IMR-90 (cell line): ENCODE data around the gene DOK1. TPM values are rescaled to one million over a fixed set of nuclear protein-coding genes. Genes with fewer than 3 reads are reported as not detected.

ENCODE experiments used
- ATAC-seq: fragments of 200-7000 bp; cut with Tn5 transposase; 2 replicates; pipeline ENCODE4 v1.9.1; 2020; ENCODE audit warnings: low read depth, mild to moderate bottlenecking, moderate library complexity
- BruUV-seq: library from RNA; stranded (reverse); fragments of 400-500 nt; replicated peaks from 2 replicates; lab custom pipeline; 2021; lab: Mats Ljungman, UMichigan
- CTCF ChIA-PET: fragments of 300-600 bp; formaldehyde crosslinking; extraction: SDS; loops from one replicate; lab custom pipeline; 2021; ENCODE audit warnings: antibody characterized with exemption; lab: Yijun Ruan, JAX
- POLR2A ChIA-PET: fragments of 300-600 bp; sonication (Branson Sonifier 250); formaldehyde crosslinking; loops from one replicate; lab custom pipeline; 2022; ENCODE audit warnings: antibody characterized with exemption; ENCODE audit not compliant: unreplicated experiment; lab: Charles Lee
- DNase-seq: peaks from one replicate; pipeline ENCODE4 v3.0.0; 2013
- H2AFZ ChIP-seq: replicated peaks from 2 replicates; pipeline ENCODE3; 2013; ENCODE audit warnings: low read length, mild to moderate bottlenecking; ENCODE audit not compliant: poor library complexity
- H2AK5ac ChIP-seq: 2 replicates; pipeline ENCODE4 v1.6.1; 2013; ENCODE audit warnings: low read depth, low read length, inconsistent platforms
- H2AK9ac ChIP-seq: replicated peaks from 2 replicates; pipeline ENCODE3; 2013; ENCODE audit warnings: mild to moderate bottlenecking, low read depth, low read length, moderate library complexity; ENCODE audit not compliant: poor library complexity
- H2BK120ac ChIP-seq: 2 replicates; pipeline ENCODE4 v1.6.1; 2013; ENCODE audit warnings: low read depth, low read length, inconsistent platforms
- H2BK15ac ChIP-seq: 3 replicates; pipeline ENCODE4 v1.6.1; 2013; ENCODE audit warnings: low read depth, low read length, inconsistent platforms
- H2BK20ac ChIP-seq: 2 replicates; pipeline ENCODE4 v1.6.1; 2013; ENCODE audit warnings: low read depth, mild to moderate bottlenecking, inconsistent platforms, low read length, moderate library complexity
- H2BK5ac ChIP-seq: 2 replicates; pipeline ENCODE4 v1.6.1; 2013; ENCODE audit warnings: mild to moderate bottlenecking, low read depth, low read length, inconsistent platforms; ENCODE audit not compliant: poor library complexity, severe bottlenecking
- H3K14ac ChIP-seq: replicated peaks from 2 replicates; pipeline ENCODE4 v1.6.1; 2013; ENCODE audit warnings: low read depth, low read length, inconsistent platforms
- H3K18ac ChIP-seq: 2 replicates; pipeline ENCODE4 v1.6.1; 2013; ENCODE audit warnings: low read depth, low read length, control low read depth
- H3K23ac ChIP-seq: 2 replicates; pipeline ENCODE4 v1.6.1; 2013; ENCODE audit warnings: low read depth, low read length, inconsistent platforms
- H3K27ac ChIP-seq: 2 replicates; pipeline ENCODE4 v1.5.1; 2013; ENCODE audit warnings: mild to moderate bottlenecking, control low read depth, low read length; ENCODE audit not compliant: insufficient read depth
- H3K27me3 ChIP-seq: 2 replicates; pipeline ENCODE4 v1.6.1; 2013; ENCODE audit warnings: low read length; ENCODE audit not compliant: control insufficient read depth, insufficient read depth
- H3K36me3 ChIP-seq: 2 replicates; pipeline ENCODE4 v1.6.1; 2013; ENCODE audit warnings: low read length, mixed read lengths; ENCODE audit not compliant: control insufficient read depth, insufficient read depth
- H3K4ac ChIP-seq: 2 replicates; pipeline ENCODE4 v1.6.1; 2013; ENCODE audit warnings: low read depth, low read length, inconsistent platforms
- H3K4me1 ChIP-seq: 2 replicates; pipeline ENCODE4 v1.6.1; 2013; ENCODE audit warnings: low read length, mixed read lengths; ENCODE audit not compliant: control insufficient read depth, insufficient read depth
- H3K4me2 ChIP-seq: 2 replicates; pipeline ENCODE4 v1.6.1; 2013; ENCODE audit warnings: low read depth, mild to moderate bottlenecking, control low read depth, low read length, moderate library complexity
- H3K4me3 ChIP-seq: 2 replicates; pipeline ENCODE4 v1.5.1; 2013; ENCODE audit warnings: low read depth, mild to moderate bottlenecking, control low read depth, low read length, moderate library complexity; ENCODE audit not compliant: insufficient read depth
- H3K56ac ChIP-seq: 2 replicates; pipeline ENCODE4 v1.6.1; 2013; ENCODE audit warnings: low read length, inconsistent platforms; ENCODE audit not compliant: insufficient read depth; ENCODE audit errors: extremely low read depth
- H3K79me1 ChIP-seq, 2 experiments: 2 replicates each; pipeline ENCODE4 v1.6.1; 2013; ENCODE audit warnings: low read length in 2 of 2, inconsistent platforms in 1 of 2, low read depth in 1 of 2
- H3K9ac ChIP-seq: 2 replicates; pipeline ENCODE4 v1.6.1; 2013; ENCODE audit warnings: low read depth, low read length, control low read depth
- H3K9me1 ChIP-seq: 2 replicates; pipeline ENCODE4 v1.6.1; 2013; ENCODE audit warnings: low read length, inconsistent platforms; ENCODE audit not compliant: insufficient read depth
- H3K9me3 ChIP-seq: 2 replicates; pipeline ENCODE4 v1.6.1; 2013; ENCODE audit warnings: low read length; ENCODE audit not compliant: control insufficient read depth, insufficient read depth
- H4K20me1 ChIP-seq: 2 replicates; pipeline ENCODE4 v1.6.1; 2013; ENCODE audit warnings: low read length, inconsistent platforms; ENCODE audit not compliant: insufficient read depth
- H4K5ac ChIP-seq: 2 replicates; pipeline ENCODE4 v1.6.1; 2013; ENCODE audit warnings: mild to moderate bottlenecking, low read depth, low read length, control low read depth
- H4K8ac ChIP-seq, 2 experiments: 2 replicates each; pipeline ENCODE4 v1.6.1; 2013; ENCODE audit warnings: low read depth in 2 of 2, low read length in 2 of 2, control low read depth in 1 of 2, inconsistent platforms in 1 of 2
- H4K91ac ChIP-seq: 2 replicates; pipeline ENCODE4 v1.6.1; 2013; ENCODE audit warnings: low read depth, low read length, inconsistent platforms; ENCODE audit not compliant: insufficient read depth
- BHLHE40 ChIP-seq: fragments of 150-350 bp; IDR thresholded peaks from 2 replicates; pipeline ENCODE4 v1.6.1; 2016; ENCODE audit warnings: mild to moderate bottlenecking, low read depth, low read length
- CEBPB ChIP-seq: IDR thresholded peaks from 2 replicates; pipeline ENCODE4 v1.6.1; 2012; ENCODE audit warnings: low read depth, low read length, improper control_type of control experiment
- CHD1 ChIP-seq: IDR thresholded peaks from 2 replicates; pipeline ENCODE4 v1.6.1; 2012; ENCODE audit warnings: low read depth, low read length, improper control_type of control experiment
- FOS ChIP-seq: fragments of 150-350 bp; IDR thresholded peaks from 2 replicates; pipeline ENCODE4 v1.6.1; 2016; ENCODE audit warnings: low read depth, low read length
- MAFK ChIP-seq: IDR thresholded peaks from 2 replicates; pipeline ENCODE4 v1.6.1; 2012; ENCODE audit warnings: low read depth, low read length, improper control_type of control experiment
- MAZ ChIP-seq: IDR thresholded peaks from 2 replicates; pipeline ENCODE4 v1.6.1; 2012; ENCODE audit warnings: low read depth, mild to moderate bottlenecking, low read length, improper control_type of control experiment, moderate library complexity, borderline replicate concordance
- MXI1 ChIP-seq: IDR thresholded peaks from 2 replicates; pipeline ENCODE4 v1.6.1; 2012; ENCODE audit warnings: low read depth, mild to moderate bottlenecking, low read length, moderate library complexity, borderline replicate concordance
- NFE2L2 ChIP-seq: fragments of 150-350 bp; IDR thresholded peaks from 2 replicates; pipeline ENCODE4 v1.6.1; 2016; ENCODE audit warnings: low read depth, mild to moderate bottlenecking, low read length
- POLR2A ChIP-seq: IDR thresholded peaks from 2 replicates; pipeline ENCODE4 v1.6.1; 2012; ENCODE audit warnings: mild to moderate bottlenecking, low read depth, low read length
- RAD21 ChIP-seq: IDR thresholded peaks from 2 replicates; pipeline ENCODE4 v1.6.1; 2012; ENCODE audit warnings: low read length, improper control_type of control experiment
- RCOR1 ChIP-seq: IDR thresholded peaks from 2 replicates; pipeline ENCODE4 v1.6.1; 2012; ENCODE audit warnings: mild to moderate bottlenecking, low read length, improper control_type of control experiment; ENCODE audit not compliant: insufficient replicate concordance
- RFX5 ChIP-seq: IDR thresholded peaks from 2 replicates; pipeline ENCODE4 v1.8.0; 2012; ENCODE audit warnings: low read depth, mild to moderate bottlenecking, low read length, moderate library complexity
- SMC3 ChIP-seq: fragments of 150-350 bp; IDR thresholded peaks from 2 replicates; pipeline ENCODE4 v1.6.1; 2016; ENCODE audit warnings: low read depth, mild to moderate bottlenecking, antibody characterized with exemption, low read length, moderate library complexity
- WGBS, 2 experiments: methylation state at CpG; one replicate each; pipeline versions ENCODE4 v1.1.5 to v1.1.7; 2013; ENCODE audit warnings: missing lambda C conversion rate in 2 of 2; ENCODE audit not compliant: insufficient read length in 1 of 2; ENCODE audit errors: extremely low coverage in 2 of 2; 5-methylcytosine and 5-hydroxymethylcytosine counted together
- dilution Hi-C: fragments of 300-500 bp; cut with HindIII; formaldehyde crosslinking; loops from one replicate; pipeline ENCODE4 v1.14.3; 2018; ENCODE audit warnings: low sequenced_read_pairs; ENCODE audit not compliant: unreplicated experiment
- in situ Hi-C: fragments of 300-500 bp; cut with MboI; formaldehyde crosslinking; loops from 3 replicates; pipeline ENCODE4 v1.14.3; 2019; ENCODE audit warnings: low sequenced_read_pairs, inconsistent platforms, mixed read lengths
- intact Hi-C: fragments of 100-400 bp; cut with micrococcal nuclease; formaldehyde crosslinking; loops from 2 replicates; pipeline ENCODE4 v1.10.0; 2022
- polyA plus RNA-seq, 3 experiments: library from polyadenylated mRNA; depleted of rRNA; stranded (reverse); fragments of >200 nt; gene quantifications; 2 replicates each; pipeline ENCODE4 v1.2.3, GENCODE V29; 2012; ENCODE audit warnings: low replicate concordance in 1 of 3
- total RNA-seq: library from RNA; depleted of rRNA; stranded (reverse); fragments of >200 nt; gene quantifications from 2 replicates; pipeline ENCODE4 v1.2.3, GENCODE V29; 2012
- TF ChIP-seq, protein P1 (sequence below): fragments of 150-350 bp; IDR thresholded peaks from 2 replicates; pipeline ENCODE4 v1.6.1; 2017; ENCODE audit warnings: mild to moderate bottlenecking, antibody characterized with exemption, low read length, low read depth
- TF ChIP-seq, protein P2 (sequence below): fragments of 150-350 bp; IDR thresholded peaks from 2 replicates; pipeline ENCODE4 v1.6.1; 2016; ENCODE audit warnings: low read depth, mild to moderate bottlenecking, low read length, moderate library complexity, borderline replicate concordance

Gene DOK1
- total and polyA plus RNA-seq, 2 of the 4 experiments (the other 2 are of a cell fraction): 15.4 to 17.6 TPM

DNA sequence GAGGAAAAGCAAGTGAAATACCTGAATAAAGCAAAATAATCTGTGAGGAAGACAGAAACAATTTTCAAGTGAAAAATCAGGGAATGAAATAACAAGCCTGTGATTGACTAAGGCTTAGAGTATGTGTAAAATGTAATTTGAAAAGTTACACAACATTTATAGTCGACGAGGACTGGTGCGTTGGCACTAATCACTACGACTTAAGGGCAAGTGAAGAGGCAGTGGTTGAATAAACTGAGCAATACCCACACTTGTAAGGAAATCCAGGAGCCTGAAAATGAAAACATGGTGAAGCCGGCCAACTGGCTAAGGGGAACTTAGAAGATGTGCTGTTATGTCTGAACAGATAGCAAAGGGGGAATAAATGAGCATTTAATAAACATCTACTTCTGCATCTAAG, 13.4 kb downstream of the DOK1 start:
- no peaks in the 10 kb centered on the region for H4K20me1 ChIP-seq
- no peaks in the 10 kb centered on the region for H3K79me1 ChIP-seq
- WGBS, 2 experiments: no CpG with 5 or more reads among the region's 5 CpGs
- H3K4ac ChIP-seq: peak overlapping the region; percentile 93
- peak overlapping the region; percentile 97 for H3K18ac ChIP-seq
- H4K8ac ChIP-seq: peak overlapping the region; percentile 78 to 91
- no peak overlapping the region for H3K9ac ChIP-seq
- no peaks in the 10 kb centered on the region for H3K36me3 ChIP-seq
- H2BK15ac ChIP-seq: peak overlapping the region; percentile 90
- H4K5ac ChIP-seq: peak overlapping the region; percentile 91
- H3K23ac ChIP-seq: peak overlapping the region; percentile 73
- in situ Hi-C loops (no loop called here), dilution Hi-C loops (no loop called here), intact Hi-C loops (no loop called here)
- peak overlapping the region; percentile 99 for H2BK5ac ChIP-seq
- peak overlapping the region; percentile 92 for H2BK120ac ChIP-seq
- ChIA-PET CTCF (no interaction called here), POLR2A (interaction anchor here (1.3 kb wide), 1 partner anchor 15 kb away, joined by 3 read pairs; the partner anchor contains the start of gene LOXL3)
- H3K4me3 ChIP-seq: no peak overlapping the region
- H3K4me1 ChIP-seq: peaks cover 14% of the 10 kb centered on the region
- peak overlapping the region; percentile 67; the same call in 1 of the 2 replicates for H3K4me2 ChIP-seq
- no peaks in the 10 kb centered on the region for H3K27me3 ChIP-seq
- peak overlapping the region; percentile 87 for H3K14ac ChIP-seq
- TF ChIP-seq RFX5 (0 out of 2 replicates have a peak, but pooled peaks have one; percentile 46), FOS (no peak), CEBPB (peak; percentile 94), RCOR1 (no peak), BHLHE40 (no peak), SMC3 (no peak), CHD1 (no peak), MAFK (no peak), RAD21 (no peak), NFE2L2 (no peak), POLR2A (no peak), MXI1 (no peak), MAZ (no peak)
- TF ChIP-seq, protein P1, sequence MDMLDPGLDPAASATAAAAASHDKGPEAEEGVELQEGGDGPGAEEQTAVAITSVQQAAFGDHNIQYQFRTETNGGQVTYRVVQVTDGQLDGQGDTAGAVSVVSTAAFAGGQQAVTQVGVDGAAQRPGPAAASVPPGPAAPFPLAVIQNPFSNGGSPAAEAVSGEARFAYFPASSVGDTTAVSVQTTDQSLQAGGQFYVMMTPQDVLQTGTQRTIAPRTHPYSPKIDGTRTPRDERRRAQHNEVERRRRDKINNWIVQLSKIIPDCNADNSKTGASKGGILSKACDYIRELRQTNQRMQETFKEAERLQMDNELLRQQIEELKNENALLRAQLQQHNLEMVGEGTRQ: no peak
- TF ChIP-seq, protein P2, sequence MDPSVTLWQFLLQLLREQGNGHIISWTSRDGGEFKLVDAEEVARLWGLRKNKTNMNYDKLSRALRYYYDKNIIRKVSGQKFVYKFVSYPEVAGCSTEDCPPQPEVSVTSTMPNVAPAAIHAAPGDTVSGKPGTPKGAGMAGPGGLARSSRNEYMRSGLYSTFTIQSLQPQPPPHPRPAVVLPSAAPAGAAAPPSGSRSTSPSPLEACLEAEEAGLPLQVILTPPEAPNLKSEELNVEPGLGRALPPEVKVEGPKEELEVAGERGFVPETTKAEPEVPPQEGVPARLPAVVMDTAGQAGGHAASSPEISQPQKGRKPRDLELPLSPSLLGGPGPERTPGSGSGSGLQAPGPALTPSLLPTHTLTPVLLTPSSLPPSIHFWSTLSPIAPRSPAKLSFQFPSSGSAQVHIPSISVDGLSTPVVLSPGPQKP: no peak
- ATAC-seq: peak; percentile 64
- H2AK9ac ChIP-seq: peak overlapping the region; percentile 42
- H3K27ac ChIP-seq: peak overlapping the region; percentile 68
- peak; percentile 88 for DNase-seq
- peaks cover 25% of the 10 kb centered on the region for H3K9me1 ChIP-seq
- H2AK5ac ChIP-seq: peak overlapping the region; percentile 90
- H2BK20ac ChIP-seq: peak overlapping the region; percentile 97
- peak overlapping the region; percentile 3 for H2AFZ ChIP-seq
- peak overlapping the region; percentile 62 for H3K56ac ChIP-seq
- BruUV-seq: no TSS peak
- peak overlapping the region; percentile 94 for H4K91ac ChIP-seq
- H3K9me3 ChIP-seq: no peaks in the 10 kb centered on the region
